AG08395 (cell line): ENCODE data around the gene RSPH1.

Experiments
- DNase-seq: peaks from one replicate; pipeline ENCODE4 v3.0.0; 2012; ENCODE audit warnings: mixed read lengths, low spot score

The RSPH1 gene

DNA sequence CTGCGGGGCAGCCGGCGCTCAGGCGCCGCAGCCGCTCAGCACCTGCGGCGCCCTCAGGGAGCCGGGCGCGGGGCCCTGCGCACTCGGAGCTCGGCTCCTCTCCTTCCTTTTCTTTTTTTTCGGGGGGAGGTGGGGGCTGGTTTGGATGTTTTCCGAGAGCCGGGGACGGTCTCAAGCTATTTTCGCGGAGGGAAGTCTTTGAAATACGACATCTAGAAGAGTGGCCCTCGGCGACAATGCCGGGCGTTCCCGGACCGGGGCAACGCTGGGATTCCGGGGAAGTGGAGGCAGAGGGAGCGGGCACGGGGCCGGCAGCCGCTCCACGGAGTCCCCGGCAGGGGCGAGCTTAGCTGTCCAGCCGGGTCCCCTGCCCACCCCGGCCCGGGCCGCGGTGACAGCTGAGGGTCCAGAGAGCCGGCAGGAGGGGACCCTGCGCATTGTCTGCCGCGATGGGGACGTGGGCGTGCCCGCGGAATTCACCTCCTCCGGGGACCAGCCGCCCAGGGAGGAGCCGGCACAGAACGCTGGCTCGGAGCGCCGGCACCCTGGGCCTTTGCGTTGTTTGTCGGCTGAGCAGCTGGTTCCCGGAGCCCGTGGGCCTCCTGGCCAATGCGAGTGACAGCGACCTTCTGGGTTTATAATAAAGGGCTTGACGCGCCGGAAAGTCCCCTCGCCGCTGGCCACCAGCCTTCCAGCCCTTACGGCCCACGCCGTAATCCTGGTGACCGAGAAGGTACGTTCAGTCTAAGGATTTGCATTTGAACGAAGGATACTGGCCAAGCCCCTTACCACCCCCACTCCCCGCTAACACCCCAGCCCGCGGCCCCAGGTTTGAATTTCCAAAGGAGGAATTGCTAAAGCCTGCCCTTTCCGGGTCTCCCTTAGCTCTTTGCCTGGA lies 18.2 kb upstream of the RSPH1 start:
- no peak for DNase-seq

DNA sequence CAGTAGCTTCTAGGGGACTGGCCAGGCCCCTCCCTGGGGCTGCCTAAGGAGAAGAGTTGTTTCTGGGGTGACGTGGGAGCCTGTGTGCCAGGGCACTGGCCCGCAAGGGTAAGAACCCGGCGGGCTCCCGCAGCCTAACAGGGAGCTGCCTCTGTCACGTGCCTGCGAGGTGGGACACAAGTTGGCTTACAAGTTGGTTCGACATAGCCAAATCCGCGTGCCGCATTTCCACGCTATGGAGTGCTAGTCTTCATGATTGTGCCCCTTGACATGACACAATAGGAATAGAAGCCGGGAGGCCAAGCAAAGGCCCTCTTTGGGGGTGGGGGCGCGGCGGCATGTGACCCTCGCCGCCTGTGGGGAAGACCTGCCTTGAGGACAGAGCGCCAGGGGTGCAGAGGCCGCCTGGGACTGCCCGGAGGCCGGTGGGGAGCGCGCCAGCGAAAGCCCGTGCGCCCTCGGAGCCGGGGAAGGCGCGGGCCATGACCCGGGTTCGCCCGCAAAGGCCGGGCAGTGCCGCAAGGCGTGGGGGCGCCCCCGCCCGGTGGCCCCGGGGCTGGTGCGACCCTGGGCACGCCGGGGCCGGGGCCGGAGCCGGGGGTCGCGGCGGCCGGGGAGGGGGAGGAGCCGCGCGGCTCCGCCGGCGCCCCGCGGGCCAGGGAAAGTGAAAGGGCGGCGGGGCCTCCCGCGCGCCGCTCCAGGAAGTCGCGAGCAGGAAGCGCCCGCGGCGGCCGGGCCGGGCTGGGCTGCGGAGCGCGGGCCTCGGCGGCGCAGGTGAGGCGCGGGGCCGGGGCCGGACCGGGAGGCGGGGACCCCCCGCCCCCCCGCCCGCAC lies 17.3 kb upstream of the RSPH1 start, which contains the start of gene SLC37A1:
Gene SLC37A1, plus strand, starts transcription at position 702 of the 834 bp plus-strand sequence. CDS start 4,603 bp downstream, outside the sequence.
- DNase-seq: no peak

DNA sequence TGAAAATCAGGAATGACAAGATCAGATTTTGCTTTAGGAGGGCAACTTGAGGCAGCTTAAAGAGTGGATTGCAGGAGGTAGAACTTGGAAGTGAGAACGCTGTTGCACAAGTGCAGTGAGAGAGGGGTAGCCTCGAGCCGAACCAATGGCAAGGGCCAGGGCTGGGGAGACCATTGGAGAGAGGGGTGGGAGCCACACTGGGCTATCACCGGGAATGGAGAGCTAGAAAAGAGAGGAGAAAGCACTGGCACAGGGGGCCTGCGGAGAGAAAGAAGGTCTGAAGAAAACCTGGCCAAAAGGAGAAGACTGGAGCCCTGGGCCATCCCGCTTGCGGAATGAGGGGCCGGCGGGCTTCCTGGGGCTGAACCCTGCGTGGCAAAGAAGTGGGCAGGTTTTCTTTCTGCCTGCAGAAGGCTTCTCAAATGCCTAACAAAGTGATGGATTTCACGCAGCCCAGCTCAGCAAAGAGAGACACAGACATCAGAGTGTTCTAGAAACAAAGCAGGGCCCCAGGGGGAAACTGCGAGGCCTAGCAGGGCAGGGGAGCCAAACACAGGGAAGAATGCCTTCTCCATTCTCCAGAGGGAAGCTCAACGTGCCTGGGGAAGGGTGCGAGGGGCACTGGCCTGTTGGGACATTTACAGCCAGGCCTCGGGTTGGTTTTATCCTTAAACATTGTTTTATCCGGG lies 16.5 kb upstream of the RSPH1 start:
- no peak for DNase-seq

DNA sequence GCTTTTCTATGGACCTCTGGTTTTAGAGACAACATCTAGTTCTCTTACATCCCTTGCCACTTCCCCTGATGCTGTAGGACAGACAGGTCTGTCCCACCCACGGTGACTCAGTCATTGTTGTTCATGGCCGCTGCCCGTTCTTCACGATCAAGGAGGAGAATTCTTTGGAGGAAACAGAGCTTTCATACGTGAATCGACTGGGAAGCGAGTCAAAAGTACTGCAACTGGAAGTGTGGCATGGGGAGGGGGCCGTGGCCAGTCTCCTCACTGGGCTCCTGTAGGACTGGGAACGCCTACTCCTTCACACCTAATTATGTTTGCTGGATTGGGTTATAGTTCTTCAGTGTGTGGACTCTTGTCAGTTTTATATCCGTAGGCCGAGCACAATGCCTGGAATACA lies 13.2 kb upstream of the RSPH1 start:
- no peak for DNase-seq

DNA sequence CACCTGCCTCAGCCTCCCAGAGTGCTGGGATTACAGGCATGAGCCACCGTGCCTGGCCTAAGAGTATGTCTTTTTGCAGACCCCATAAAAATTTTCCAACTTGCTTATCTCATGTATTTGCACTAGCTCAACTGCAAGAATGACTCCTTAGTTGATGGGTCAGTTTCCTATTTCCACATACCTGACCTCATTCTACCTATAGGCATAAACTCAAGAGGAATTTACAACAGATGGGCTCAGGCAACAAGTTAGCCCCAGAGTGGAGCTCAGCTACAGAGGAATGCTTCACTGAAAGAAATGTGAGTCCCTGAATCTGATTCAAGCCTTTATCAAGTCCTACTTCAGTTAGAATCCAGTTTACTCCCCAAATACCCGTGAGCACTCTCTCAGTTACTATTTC lies 12.3 kb upstream of the RSPH1 start:
- no peak for DNase-seq

DNA sequence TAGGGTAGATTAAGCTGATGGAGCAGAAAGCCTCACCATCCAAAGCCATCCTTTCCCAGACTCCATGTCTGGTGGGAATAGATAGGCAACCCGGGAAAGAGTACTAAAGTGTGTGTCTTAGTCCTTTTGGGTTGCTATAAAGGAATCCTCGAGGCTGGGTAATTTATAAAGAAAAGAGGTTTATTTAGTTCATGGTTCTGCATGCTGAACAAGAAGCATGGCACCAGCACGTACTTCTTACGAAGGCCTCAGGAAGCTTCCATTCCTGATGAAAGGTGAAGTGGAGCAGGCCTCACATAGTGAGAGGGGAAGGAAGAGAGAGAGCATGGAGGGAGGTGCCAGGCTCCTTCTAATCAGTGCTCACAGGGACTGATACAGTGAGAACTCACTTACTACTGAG lies 11.4 kb upstream of the RSPH1 start:
- no peak for DNase-seq

DNA sequence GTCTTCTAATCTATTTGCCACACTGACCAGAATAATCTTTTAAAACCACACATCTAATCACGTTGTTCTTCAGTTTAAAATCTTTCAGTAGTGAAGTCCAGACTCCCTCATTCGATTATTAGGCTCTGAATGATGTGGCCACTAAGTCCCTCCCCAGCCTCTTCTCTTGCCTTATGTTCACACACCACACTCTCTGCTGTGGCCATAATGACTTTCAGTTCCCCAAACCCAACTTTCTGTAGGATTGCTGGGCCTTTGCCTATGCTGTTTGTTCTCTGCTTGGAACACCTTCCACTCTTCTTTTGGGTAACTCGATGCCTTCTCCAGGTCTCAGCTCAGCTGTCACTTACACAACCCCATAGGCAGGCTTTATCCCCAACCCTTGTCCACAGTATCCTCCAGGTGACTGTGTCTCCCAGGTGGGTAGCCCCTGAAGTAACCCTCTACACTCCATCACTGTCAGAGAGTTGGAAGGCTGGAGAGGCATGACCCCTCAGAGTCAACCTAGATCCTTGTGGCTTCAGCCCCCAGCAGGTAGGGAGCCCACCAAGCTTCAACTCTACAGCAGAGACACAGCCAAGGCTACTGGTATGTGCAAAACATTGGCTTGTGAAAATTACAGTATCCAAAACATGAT lies 9.2 kb upstream of the RSPH1 start:
- DNase-seq: no peak

DNA sequence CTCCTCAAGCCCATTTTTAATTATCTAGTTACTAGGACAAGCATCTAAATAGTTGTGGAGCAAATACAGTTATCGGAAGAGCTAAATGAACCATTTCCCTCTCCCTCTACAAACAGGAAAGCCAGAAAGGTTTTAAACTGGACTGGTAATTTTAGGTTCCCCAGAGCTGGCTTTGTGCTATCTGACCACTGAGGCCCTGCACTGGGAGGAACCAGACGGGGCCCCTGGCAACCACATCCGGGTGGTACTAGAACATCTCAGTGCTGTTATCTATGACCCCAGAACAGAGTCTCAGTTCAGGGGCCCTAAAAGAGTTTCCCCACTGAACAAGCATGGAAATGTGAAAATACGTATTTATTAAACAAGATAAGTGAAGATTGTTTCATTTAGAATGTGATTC lies 7.7 kb upstream of the RSPH1 start:
- DNase-seq: no peak

DNA sequence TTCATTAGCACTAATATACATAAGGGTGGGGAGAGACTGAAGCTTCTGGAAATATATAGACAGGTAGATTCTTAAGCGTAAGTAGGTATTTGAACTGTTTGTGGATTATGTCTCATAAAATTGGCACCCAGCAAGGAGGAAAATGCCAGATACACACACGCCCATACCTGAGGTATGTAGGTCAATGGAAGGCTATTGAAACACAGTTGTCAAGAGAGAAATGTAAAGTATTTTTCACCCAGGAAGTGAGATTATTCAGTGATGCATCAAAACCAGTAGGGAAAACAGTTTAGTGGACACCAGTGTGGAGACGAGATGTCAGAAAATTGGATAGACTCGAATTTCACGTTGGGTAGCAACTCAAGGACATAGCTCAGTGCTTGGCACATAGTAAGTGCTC lies 4.7 kb upstream of the RSPH1 start:
- no peak for DNase-seq

DNA sequence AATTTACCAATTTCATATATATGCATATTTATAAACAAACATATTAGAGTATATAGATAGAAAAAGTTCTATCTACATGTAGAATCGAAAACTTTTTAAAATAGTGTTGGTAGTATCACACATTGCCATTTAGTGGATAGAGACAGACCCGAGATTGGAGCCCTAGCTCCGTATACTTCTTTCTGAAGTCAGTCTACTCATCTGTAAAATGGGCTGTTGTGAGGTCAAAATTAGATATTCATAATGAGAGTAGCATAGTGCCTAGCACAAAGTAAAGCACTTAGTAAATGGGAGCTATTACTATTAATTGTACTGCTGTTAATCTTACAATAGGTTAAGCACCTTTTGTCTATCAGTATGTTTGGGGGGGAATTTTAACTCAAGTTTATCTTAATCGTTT lies 4.2 kb upstream of the RSPH1 start:
- DNase-seq: no peak

DNA sequence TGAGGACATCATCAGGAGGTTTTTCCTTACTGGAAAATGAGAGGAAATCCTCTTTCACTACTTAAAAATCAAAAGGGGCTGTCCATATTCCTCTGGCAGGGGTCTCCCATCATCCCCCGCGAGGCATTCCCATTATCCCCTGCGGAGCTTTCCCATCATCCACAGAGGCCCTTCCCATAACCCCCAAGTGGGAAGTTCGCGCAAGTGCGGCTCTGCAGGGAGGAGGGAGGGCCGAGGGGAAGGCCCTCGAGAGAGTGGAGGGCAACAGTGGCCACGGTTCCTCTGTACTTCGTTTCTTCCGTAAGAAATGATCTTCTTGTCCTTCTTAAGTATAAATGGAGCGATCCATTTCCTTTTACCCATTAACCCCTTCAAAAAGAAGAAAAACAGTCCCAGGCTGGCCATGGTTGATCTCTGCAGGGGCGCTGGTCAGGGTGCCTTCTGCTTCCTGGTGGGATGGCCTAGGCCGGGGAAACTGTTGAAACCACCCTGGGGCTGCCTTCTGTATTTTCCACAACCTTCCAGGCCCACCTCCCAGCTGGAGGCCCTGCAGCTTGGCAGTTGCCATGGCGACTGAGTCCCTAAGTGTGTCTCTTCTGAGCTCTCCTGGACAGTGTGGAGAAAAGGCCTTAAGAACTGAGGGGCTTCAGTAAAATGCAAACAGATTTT lies 3.6 kb upstream of the RSPH1 start:
- no peak for DNase-seq

DNA sequence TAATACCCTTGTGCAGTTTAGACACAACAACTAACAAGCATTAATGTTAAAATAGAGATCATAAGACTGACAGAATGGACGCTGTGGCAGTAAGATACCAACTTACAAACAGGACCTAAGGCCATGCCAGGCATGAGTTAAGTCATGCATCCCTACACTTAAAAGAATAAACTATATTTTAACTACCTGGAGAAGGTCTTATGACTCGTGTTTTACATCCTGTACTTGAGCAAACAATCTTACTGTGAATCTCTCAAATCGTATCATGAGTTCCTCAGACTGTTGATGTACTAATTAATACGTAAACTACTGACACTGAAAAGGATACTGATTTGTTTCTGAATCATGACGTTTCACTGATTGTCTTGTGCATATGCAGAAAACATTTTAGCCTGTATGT lies 2.0 kb upstream of the RSPH1 start:
- DNase-seq: no peak

DNA sequence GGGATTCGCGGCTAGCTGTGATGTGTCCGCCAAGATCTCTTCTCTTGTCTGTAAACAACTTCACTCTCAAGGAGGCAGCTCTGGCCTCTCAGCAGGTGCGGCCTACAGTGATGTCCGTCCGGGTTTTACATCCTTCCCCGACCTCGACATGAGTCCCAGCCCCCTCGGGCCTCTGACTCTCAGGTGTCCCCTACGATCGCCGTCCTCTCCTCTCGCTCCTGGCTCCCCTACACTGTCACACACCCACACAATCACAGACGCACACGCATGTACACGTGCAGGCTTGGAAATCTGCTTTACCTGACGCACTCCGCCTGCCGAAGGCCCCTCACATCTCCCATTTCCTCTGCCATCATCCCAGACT lies 797 bp upstream of the RSPH1 start:
- DNase-seq: no peak

DNA sequence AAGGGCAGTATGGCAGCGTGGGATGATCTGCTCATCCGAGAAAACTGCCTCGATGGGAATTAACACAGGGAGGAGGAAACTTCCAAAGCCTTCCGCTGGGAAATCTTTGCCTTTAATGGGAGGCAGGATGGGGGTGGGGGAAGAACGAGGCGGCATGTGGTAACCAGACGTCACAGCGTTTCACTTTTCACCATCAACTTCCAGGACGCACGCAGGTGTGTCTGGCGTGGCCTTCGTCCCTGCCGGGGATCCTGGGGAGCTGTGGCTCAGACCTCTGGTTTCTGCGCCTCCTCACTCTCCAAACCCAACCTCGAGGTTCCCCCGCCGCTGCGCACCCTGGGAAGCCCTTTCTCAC lies 282 bp downstream of the RSPH1 start:
- DNase-seq: peak; percentile 13

DNA sequence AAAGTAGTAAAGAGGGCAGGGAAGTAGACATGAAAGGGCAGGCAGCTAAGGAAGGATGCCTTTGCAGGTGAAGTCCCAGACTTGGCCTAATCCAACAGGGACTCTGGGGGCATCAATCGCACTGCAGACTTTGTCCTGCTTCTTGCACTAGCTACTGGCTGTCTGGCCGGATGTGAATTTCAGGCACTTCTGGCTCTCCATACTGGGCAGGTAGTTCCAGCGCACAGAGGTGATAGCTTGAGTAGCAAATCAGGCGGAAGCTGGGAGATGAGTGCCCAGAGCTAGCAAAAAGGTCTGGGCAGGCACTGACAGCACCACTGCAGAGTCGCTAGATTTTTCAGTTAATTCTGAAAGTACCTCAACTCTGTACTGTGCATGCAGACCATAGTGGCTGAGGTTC lies 997 bp downstream of the RSPH1 start:
- DNase-seq: no peak

DNA sequence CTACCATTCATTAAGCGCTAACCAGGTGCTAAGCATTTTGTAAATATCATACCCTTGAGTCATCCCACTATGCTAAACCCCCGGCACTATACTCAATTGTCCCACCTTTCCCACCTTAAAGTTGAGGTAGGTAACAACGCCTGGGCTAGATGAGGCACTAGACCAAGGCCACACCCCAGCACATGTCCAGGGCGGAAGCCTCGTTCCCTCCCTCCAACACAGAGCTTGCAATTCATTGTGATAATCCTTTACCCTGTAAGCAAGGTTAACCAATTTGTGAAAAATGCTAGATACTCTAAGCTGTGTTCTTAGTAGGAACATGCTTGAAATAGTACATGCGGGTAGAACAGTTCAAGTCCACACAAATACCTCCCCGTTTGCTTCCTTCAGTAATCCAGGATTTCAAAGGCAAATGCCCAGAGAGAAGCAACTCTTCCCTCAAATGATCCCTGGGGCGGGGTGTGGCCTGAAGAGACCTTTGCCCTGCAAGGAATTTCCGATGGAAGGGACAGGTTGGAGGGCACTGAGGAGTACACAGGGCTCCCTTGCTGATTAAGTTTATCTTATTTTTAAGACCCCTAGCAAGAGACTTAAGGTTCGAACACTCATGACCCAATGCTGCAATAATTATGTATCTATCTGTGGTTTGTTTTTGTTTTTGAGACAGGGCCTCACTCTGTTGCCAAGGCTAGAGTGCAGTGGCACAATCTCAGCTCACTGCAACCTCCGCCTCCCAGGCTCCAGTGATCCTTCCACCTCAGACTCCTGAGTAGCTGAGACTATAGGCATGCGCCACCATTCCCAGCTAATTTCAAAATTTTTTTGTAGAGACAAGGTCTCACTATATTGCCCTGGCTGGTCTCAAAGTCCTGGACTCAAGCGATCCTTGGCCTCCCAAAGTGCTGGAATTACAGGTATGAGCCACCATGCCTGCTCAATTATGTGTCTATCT lies 2.6 kb downstream of the RSPH1 start:
- no peak for DNase-seq

DNA sequence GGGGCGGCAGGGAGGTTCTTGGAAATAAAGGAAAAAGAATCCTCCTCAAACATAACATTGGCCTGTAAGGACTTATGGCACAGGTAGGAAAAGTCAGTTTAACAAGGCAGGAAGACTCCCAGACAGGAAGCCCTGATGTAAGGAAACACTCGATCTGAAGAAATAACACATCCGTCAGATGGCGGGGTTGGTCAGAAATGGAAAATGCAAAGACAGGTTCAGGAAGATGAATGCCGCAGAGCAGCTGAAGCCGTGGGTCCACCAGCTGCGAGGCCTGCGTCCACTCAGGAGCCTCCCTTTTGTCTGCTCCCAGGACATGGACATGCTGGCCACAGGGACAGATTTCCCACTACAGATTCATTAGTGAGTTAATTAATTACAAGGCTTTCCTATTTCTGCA lies 3.8 kb downstream of the RSPH1 start:
- DNase-seq: no peak

DNA sequence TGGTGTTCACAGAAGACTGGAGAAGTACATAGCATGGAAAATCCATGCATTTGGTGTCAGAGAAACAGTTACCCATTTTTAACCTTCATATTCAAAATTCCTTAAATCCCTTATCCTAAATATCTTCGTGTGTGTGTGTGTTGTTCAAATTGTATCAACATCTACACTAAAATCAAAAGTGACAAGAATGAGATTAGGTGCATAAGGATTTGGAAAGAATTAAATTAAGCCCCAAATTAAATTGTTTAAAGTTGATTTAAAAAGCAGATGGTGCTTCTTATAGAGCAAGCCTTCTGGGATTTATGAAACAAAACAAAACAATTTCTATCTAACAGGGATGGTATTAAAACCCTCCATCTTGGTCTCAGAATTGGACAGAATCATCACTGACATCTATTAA lies 4.7 kb downstream of the RSPH1 start:
- DNase-seq: no peak

DNA sequence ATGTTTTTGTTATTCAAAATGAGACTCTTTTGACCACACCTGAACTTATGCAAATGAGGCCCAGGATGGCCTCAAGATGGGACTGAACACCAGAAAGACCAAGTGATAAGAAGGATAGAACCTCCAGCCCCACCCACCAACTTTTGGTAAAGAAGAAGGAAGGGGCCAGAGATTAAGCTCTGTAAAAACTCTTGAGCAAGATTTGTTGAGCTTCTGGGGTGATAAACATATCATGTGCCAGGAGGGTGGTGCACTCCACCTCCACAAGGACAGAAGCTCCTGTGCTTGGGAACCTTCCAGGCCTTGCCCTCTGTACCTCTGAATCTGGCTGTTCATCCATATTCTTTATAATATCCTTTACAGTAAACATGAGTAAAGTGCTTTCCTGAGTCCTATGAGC lies 5.3 kb downstream of the RSPH1 start:
- no peak for DNase-seq

DNA sequence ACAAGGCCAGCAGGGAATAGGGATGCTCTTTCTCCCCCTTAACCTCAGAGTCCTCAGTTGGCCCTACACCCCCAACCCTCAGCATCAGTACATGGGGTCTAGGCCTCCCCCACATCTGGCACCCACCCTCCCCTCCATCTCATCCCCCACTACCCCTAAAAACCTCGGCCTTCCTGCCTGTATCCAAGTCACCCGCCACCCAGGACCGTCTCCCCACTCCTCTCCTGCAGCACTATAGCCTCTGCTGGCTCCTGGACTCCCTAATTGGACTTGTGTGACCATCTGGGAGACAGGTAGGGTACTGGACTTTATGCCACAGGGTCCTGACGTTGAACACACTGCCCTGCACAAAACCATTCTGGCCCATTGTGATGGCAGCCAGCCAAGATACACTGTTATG lies 6.0 kb downstream of the RSPH1 start:
- DNase-seq: no peak
